ENCODE results near the gene PCED1B.
"Not testable (repeated sequence)": the region's sequence is repeated elsewhere in the genome, so short reads cannot be mapped to it uniquely, and the experiment has no call there.

Gene PCED1B

GRCh38 chr12:47095446-47096236 is 16.2 kb downstream of the PCED1B start:
- no peak for DNase-seq

- no peak for DNase-seq
These were observed 18.0 kb downstream of the PCED1B start for GRCh38 chr12:47097276-47097896.

DNA sequence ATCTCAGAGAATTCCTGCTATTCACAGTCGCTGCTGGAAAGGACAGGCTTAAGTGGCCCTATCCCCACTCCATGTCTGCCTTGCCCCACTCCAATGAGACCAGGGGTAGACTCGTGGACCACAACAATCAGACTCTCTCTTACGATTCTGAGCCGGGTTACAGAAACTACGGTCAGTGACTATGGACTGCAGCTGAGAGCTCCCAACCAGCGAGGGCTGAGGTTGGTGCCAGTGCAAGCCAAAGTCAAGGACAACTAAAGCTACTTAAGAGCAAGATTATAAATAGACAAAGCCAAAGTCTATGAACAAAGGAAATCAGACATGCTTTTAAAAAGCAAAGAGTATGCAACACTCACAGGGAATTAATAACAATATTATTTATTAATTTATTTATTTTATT is 18.7 kb downstream of the PCED1B start:
- DNase-seq = no peak

- DNase-seq = no peak
These were observed 20.2 kb downstream of the PCED1B start for GRCh38 chr12:47099610-47100009.

DNA sequence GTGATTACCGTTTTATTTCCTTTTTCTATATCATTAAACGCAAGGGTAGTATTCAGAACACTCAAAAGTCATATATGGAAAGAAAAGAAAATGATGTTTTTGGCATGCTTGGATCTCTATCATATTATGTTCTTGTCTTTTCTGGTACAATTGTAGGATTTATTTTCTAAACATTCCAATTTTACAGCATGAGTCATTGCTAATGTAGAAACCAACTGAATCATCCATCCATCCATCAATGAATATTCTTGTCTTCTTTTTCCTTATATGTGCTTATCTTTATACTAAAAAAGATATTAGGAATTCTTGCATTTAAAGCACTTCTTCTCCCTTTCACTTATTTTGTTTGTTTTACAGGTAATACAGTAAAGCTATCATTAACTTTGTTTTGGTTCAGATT is 20.7 kb downstream of the PCED1B start:
- no peak for DNase-seq

DNA sequence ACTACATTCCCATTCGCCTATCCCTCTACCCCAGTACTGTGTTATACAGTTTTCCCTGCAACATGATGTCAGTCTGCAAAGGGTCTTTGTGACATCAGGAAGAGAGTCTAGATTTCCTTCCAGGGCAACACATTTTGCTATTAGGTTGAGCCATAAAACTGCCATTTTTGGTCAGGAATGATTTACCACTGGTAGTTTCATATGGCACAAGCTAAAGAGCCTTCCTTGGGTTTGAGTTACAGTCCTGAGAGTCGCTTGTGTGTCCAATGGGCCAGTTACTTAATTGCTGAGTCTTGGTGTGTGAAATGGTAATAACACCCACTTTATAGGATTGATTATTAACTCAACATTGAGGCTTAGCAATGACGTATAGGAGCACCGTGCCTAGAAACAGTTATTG is 23.0 kb downstream of the PCED1B start:
- no peak for DNase-seq

GRCh38 chr12:47102845-47103651 is 23.6 kb downstream of the PCED1B start:
- no peak for DNase-seq

GRCh38 chr12:47105914-47106674 is 26.7 kb downstream of the PCED1B start:
- no peak for DNase-seq

- no peak for DNase-seq
These were observed 28.0 kb downstream of the PCED1B start for GRCh38 chr12:47107446-47107845.

DNA sequence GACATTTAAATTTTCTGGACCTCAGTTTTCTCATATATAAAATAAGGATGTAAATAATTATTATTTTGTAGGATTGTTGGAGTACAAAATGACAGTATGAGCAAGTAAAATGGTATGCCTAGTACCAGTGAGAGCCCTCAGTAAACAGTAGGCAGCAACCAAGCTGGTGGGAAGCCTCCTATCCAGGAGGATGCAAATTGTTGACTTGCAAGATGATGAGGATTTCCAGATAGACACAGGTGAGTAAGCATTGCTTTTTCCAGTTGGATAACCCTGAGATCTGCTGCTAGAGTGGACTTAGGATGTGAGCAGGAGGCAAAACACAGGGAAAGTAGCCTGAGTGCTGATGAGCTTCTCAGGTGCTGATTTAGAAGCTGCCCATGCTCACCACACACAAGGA is 28.5 kb downstream of the PCED1B start:
- no peak for DNase-seq

DNA sequence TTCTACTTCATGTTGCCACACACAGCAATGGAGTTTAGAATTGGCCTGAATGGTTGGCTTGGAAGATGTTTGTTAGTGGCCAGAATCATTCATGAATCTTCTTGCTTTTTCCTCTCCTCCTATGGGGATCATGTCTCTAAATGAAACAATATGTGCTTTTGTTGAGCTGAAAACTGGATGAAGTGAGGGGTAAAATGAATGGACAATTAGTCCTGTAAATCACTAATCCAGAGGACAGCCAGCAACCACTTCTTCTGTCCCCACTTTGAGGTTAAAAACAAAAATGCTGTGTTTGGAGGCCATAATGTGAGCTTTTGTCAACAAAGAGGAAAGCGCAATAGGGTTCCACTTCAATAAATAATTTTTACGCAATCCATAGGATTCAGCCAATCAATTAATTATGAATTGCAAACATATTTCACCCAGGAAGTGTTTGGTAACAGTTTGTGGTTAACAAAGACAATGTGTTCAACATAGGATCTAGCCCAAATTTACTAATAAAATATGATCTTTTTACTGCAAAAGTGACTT is 30.7 kb downstream of the PCED1B start:
- DNase-seq = no peak

GRCh38 chr12:47110718-47111391 is 31.4 kb downstream of the PCED1B start:
- DNase-seq = no peak

DNA sequence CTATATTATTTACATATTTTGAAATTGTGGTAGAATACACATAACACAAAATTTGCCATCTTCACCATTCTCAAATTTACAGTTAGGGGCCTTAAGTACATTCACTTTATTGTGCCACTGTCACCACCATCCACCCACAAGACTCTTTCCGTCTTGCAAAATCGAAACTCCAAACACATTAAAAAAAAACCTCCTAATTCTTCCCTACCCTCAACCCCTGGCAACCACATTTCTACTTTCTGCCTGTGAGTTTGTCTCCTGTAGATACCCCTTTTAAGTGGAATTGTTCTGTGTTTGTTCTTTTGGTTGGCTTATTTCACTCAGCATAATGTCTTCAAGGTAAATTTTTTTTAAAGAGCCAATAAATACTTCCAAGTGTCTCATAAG is 32.0 kb downstream of the PCED1B start:
- DNase-seq = no peak

DNA sequence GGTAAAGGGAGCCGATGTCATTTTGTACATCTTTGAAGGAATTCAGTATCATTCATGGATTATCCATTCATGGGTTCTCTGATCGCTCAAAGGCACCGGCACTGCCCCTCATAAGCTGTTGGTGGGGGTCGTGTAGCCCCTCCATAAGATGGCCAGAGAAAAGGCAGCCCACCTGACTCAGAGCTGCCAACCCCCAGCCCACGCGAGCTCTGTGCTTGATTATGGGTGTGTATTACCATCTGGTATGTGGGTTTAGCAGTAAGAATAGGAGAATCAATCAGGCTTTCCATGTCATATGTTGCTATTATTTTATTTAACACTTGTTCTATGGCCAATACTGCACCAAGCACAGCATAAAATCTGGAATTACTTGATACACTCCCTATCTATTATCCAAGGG is 32.4 kb downstream of the PCED1B start:
- DNase-seq = no peak

DNA sequence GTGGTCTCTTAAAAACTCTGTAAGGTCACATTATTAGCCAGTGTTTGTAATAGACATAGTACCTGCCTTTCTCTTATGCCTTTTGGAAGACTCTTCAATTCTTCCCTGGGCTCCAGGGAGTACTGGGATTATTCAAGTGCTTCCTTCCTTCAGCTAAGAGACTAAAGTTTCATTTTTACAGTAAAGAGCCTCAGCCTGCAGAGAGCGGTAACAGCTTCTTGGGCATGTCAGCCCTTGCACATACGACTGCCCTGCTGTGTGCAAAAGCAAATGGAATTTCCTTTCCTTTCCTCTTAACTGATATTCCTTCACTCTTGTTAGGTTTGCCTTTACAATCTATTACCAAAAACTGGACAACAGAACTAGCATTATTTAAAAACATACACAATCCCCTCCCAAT is 33.3 kb downstream of the PCED1B start:
- no peak for DNase-seq

- no peak for DNase-seq
These were observed 35.1 kb downstream of the PCED1B start for GRCh38 chr12:47114481-47114892.

GRCh38 chr12:47117305-47117704 is 37.9 kb downstream of the PCED1B start:
- DNase-seq = not testable (repeated sequence)

DNA sequence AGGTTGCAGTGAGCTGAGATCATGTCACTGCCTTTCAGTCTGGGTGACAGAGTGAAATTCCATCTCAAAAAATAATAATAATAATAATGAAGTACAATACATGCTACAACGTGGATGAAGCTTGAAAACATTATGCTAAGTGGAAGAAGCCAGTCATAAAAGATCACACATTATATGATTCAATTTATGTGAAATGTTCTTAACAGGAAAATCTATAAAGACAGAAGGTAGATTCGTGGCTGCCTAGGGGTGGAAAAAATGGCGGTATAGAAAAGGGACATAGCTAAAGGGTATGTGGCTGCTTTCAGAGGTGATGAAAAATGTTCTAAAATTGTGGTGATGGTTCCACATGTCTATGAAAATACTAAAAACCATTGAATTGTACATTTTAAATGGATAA is 41.3 kb downstream of the PCED1B start:
- DNase-seq = no peak

GRCh38 chr12:47121146-47121545 is 41.7 kb downstream of the PCED1B start:
- DNase-seq = no peak

- no peak for DNase-seq
These were observed 43.2 kb downstream of the PCED1B start for GRCh38 chr12:47122602-47123001.

DNA sequence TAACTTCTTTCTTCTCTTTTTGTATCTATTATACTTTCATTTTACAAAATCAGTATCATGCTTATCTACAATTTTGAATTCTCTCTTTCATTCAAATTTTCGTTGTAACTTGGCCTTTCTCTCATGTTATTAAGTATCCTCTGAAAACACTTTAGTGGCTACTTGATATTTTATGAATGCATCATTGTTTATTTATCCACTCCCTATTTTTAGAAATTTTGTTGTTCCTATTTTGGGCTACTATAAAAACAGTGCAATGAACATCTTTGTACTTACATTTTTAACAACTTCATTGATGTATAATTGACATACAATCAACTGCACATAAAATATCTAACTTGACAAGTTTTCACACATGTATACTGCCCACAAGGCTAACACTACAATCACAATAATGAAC is 44.3 kb downstream of the PCED1B start:
- no peak for DNase-seq

- DNase-seq = no peak
These were observed 45.0 kb downstream of the PCED1B start for GRCh38 chr12:47124451-47124850.
